Renal pelvis (tissue), 4 donors: ENCODE measurements around the gene SLC1A2. TPM values are rescaled to one million over a fixed set of nuclear protein-coding genes. Genes with fewer than 3 reads are reported as not detected.
"Not testable (repeated sequence)": the region's sequence is repeated elsewhere in the genome, so short reads cannot be mapped to it uniquely, and the experiment has no call there.

ENCODE experiments used
- DNase-seq: peaks from one replicate; pipeline ENCODE4 v3.0.0-alpha.2; 2013
- polyA plus RNA-seq, 3 donors: library from polyadenylated mRNA; unstranded; fragments of 120-200 nt; gene quantifications; one replicate each; pipeline ENCODE4 v1.2.1, GENCODE V29; 2013; ENCODE audit not compliant: insufficient read length in 3 of 3

SLC1A2 gene
- polyA plus RNA-seq, 3 donors, result 0.44 to 0.61 (median 0.52) TPM

- no peak for DNase-seq
Observed at GRCh38 chr11:35242412-35243242, 176.7 kb downstream of the SLC1A2 start.

GRCh38 chr11:35241531-35241930, 177.8 kb downstream of the SLC1A2 start:
- no peak for DNase-seq

DNA sequence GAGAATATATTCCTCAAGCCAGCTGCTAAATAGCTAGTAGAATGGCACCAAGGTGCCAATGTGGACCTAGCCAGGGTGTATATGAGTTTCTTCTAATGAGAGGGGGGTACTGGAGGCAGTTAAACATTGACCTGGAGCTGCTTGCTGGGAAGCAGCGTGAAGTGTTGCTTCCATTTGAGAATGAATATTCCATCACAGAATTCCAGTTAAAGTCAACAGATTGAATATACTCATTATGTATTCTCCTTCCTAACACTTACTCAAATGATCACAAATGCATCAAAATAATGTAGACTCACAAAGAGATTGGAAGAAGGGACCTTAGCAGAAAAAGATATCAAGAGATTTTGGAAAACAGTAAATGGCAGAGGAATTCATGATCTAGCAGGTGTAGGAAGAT, 178.3 kb downstream of the SLC1A2 start:
- DNase-seq, result no peak

DNA sequence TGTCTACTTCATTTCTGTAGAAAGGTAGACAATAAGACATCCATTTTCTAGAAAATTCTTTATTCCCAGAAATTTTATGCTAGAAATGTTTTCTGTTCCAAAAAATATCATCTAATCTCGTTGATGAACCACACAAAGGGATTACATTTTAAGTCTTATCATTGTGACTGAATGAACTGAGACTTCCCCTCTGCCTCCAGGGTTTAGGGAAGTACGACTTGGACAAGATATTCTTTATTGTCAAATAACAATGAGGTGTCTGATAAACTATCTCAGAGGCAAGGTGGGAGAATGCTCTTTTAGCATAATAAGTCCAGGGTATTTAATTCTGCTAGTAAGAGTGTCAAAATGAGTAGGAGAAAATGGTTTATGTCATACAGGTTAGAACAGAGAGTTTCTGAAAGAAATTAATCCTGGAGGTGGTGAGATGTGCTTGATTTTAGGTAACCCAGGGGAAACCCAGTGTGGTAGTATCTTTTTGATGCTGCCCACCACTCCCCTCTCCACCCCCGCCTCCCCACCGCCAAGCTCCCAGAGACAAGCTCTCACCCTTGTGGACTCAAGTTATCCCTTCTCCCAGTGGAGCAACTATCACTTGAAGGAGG, 179.8 kb downstream of the SLC1A2 start:
- DNase-seq, result no peak

DNA sequence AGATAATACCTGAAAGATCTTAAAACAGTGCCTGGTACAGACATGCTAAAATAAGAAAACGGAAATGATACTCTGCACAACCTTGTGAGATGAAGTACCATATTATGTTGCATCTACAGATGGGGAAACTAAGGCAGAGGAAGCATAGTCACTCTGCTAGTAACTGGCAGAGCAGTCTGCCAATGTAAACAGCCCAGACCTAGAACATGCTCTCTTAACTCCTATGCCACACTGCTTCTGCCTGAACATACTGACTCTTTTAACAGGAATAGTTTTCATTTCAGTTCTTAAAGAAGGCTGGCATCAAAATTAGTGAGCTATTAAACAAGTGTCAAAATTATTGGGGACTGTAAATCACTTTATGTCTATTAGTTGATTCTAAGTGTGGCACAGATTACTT, 180.5 kb downstream of the SLC1A2 start:
- DNase-seq, result no peak

GRCh38 chr11:35237860-35238715, 181.3 kb downstream of the SLC1A2 start:
- peak; percentile 36 for DNase-seq

DNA sequence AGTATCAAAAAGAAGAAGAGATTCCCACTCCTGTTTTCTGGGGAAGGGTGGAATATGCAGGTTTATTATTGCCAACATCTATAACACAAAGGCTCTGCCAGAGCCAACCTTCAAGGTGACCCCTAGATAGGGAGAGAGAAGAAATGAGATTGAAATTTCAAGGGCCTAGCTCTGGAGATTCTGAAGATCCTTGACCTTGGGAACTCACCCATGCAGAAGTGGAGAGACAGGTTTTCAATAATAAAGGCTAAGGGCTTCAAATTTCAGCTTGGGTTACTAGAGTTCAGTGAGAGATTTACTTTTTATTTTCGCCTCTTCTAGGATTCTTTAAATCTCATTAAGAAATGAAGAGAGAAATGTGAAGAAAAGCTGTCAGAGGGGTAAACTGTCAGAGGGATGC, 182.0 kb downstream of the SLC1A2 start:
- DNase-seq, result no peak

GRCh38 chr11:35236667-35237003, 182.7 kb downstream of the SLC1A2 start:
- no peak for DNase-seq

GRCh38 chr11:35235936-35236666, 183.3 kb downstream of the SLC1A2 start:
- DNase-seq, result no peak

DNA sequence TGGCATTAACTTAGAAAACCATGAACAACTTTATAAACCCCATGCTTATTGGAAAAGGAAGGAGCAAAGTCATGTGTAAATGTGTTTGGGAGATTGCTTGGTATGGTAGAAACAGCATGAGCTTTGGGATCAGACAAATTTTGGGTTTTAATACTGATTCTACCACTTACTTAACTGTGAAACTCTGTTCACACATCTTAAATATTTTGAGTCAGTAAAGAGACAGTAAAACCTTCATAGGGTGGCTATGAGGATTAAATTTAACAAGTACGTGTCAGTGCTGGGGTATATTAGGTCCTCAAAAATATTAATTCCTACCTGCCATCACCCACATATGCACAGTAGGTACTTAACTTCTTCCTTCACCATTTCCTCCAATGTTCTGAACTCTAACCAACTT, 183.9 kb downstream of the SLC1A2 start:
- DNase-seq, result no peak

GRCh38 chr11:35235157-35235468, 184.2 kb downstream of the SLC1A2 start:
- no peak for DNase-seq

GRCh38 chr11:35234460-35235156, 184.8 kb downstream of the SLC1A2 start:
- DNase-seq, result no peak

DNA sequence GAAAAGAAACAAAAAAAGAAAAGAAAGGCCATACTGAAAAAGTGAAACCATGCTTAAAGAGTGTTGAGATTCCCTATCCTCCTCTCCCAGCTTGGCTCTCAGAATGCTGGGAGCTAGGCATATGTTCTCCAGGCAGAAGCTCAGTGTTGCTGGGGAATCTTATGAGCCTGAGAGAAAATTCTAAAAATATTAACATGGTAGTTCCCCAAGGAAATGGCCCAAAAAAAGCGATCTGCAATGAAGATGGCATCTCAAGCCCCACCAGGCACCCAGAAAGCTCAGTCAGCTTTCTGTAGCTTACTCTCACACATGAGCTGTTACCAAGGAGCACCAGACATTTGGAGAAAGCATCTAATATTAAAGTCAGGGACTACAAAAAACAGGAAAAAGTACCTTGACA, 185.8 kb downstream of the SLC1A2 start:
- no peak for DNase-seq

- DNase-seq, result no peak
Observed at GRCh38 chr11:35232891-35233330, 186.4 kb downstream of the SLC1A2 start.

- DNase-seq, result no peak
Observed at GRCh38 chr11:35231076-35231860, 188.1 kb downstream of the SLC1A2 start.

GRCh38 chr11:35230388-35230787, 189.0 kb downstream of the SLC1A2 start:
- no peak for DNase-seq

DNA sequence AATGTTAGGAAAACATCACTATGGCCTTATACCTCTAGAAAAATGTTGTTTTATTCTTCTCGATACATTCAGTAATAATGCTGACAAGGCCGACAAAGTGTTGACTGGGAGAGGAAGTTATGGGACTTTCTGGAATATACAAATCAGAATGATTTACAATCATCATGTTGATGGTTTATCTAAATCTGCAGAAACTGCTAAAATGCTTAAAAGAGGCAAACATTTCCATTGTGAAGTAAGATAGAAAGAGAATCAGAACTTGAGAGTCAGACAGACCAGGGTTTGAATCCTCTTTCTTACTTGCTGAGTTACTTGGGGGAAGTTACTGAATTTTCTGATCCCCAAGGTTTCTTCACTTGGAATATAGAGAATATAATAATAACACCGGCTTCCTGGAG, 191.0 kb downstream of the SLC1A2 start:
- DNase-seq, result no peak

GRCh38 chr11:35227576-35228327, 191.6 kb downstream of the SLC1A2 start:
- no peak for DNase-seq

- not testable (repeated sequence) for DNase-seq
Observed at GRCh38 chr11:35226756-35227155, 192.6 kb downstream of the SLC1A2 start.

DNA sequence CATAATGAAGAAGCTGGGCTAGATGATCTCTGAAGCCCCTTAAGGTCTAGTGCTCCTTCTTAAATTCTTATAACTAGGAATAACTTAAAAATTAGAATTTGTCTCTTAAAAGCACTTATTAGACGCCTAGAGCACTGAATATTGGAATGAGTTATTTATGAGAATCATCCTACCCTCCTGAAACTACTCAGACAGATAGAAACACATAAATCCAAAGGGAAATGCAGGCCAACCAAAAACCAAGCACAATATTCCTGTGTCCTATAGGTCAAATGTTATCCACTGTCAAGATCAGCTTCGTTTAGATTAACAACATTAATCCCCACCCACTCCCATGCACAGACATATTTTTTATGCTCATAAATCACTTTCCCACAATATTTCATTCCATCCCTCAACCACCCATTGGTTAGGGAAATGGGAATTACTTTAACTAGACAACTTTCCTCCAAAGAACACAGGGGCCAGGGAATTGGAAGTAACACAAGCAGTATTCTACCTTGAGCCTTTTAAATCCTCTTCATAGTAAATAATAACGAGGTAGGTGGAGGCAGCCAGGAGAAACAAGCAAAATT, 193.3 kb downstream of the SLC1A2 start:
- DNase-seq, result no peak
